GF-D8 (cell line): ENCODE results near the gene DMRT1.

Experiments
- DNase-seq: peaks from one replicate; lab custom pipeline; 2025; lab: John Stamatoyannopoulos, UW

Gene DMRT1

DNA sequence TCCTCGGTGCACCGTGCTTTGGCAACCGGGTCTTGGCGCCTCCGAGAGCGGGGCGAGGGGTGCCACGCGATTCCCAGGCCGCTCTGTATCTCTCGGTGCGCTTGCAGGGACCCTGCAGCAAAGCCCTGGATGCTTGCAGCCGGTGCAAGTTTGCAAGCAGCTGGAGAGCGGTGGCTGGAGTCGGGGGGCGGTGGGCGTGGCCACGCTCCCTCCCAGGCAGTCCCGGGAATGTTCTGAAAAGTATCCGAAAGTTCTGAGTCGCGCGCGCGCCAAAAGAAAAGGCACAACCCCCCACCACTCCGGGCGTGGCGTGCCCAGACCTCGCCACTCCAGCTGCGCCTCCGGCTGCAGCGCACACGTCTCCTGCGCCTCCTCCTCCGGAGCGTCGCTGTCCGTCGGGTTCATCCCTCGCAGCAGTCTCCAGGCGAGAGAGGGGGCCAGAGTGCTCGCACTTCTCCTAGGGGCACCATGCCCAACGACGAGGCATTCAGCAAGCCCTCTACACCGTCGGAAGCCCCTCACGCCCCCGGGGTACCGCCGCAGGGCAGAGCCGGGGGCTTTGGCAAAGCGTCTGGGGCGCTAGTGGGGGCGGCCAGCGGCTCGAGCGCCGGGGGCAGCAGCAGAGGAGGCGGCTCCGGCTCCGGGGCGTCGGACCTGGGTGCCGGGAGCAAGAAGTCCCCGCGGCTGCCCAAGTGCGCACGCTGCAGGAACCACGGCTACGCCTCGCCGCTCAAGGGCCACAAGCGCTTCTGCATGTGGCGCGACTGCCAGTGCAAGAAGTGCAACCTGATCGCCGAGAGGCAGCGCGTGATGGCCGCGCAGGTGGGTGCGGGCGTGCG lies at the start of gene DMRT1:
Gene DMRT1 (plus strand): TSS at position 327 of the 839 bp plus-strand sequence. CDS start 142 bp downstream, at position 469.
- no peak for DNase-seq

DNA sequence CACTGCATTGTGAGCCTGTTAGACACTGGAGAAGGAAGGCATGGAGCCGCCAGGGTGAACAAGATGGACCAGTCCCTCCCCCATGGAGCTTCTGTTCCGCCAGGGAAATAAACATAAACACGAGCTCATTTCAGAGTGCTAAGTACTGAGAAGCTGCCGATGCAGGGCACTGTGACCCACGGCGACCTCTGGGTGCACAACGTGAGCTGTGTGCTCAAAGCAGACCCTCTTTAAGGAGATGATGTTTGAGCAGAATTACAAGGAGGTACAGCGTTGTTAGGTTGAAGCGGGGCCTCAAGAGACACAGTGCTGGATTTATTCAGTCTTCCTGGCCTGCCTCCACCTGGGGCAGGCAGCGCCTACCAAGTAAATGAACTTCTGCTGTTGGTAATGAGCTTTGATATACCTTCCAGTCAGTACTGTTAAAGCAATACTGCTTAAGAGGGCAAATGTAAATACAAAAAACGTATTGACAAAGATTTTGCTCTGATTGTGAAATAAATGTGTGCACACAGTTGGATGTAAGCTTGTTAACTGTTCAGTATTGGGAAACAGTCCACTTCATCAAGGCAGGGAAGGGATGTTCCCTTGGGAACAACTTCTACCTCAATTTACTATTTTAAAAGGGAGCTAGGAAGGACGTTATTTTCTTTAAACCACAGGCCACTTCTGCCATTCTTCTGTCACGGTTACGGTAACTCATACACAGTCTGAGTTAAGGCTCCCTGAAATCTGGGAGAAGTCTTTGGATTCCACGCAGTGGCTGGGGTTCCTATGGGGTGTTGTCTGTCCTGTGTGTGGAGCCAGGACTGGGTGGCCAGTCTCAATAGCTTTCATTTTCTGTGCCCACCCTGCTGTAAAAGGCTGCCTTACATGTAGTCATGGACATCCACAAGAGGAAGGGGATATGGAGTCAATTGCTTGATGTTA lies 48.9 kb upstream of the DMRT1 start:
- DNase-seq, result no peak

DNA sequence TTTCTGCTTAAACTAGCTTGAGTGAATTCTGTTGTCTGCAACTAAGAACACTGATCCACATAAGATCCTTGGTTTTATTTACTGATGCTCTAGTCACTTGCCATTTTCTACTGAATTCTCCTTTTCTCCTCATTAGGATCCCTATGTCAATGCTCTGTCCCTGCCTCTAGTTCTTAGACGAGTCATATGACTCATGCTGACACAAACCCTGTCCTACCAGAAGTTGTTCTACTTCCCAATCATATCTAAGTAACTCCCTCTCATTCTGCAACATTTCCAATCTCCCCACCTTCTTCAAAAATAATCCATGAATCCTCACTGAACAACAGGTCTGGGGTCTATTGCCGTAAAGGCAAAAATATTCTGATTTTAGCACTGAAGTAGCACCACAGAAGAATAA lies 47.1 kb upstream of the DMRT1 start:
- DNase-seq, result no peak

DNA sequence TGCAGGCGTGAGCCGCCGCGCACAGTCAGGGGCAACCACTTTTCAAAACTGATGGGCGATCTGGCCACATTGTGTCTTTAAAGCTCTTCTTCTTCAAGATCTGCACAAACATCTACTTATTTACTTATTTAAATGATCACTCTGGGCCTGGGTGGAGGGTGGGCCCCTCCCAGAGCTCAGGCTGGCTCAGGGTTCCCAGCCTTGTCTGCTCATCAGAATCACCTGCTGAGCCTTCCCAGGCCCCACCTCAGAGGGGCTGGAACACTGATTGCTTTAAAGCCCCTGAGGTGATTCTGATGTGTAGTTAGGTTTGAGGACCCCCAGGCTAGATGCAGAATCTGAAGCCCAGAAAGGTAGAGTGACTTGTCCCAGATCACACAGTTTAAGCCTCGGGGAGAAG lies 45.6 kb upstream of the DMRT1 start:
- DNase-seq, result no peak

DNA sequence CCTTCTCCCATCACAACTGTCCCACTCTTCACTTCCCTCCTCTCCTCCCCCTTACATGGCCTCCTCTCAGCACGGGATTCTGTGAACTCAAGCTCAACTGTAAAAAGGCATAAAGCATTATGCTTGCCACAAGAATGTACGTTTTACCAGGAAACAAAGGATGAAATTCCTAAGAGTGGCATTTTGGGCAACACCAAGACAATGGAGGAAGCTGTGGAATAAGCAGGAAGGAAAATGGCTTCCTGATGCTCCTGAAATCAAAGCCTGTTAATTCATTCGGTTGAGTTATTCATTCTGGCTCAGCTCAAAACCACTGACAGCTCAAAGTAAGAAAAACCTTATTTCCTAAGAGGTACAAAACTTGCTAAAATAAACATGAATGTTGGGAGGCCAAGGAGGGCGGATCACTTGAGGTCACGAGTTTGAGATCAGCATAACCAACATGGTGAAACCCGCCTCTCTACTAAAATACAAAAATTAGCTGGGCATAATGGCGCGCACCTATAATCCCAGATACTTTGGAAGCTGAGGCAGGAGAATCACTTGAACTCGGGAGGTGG lies 40.8 kb upstream of the DMRT1 start:
- DNase-seq, result no peak

DNA sequence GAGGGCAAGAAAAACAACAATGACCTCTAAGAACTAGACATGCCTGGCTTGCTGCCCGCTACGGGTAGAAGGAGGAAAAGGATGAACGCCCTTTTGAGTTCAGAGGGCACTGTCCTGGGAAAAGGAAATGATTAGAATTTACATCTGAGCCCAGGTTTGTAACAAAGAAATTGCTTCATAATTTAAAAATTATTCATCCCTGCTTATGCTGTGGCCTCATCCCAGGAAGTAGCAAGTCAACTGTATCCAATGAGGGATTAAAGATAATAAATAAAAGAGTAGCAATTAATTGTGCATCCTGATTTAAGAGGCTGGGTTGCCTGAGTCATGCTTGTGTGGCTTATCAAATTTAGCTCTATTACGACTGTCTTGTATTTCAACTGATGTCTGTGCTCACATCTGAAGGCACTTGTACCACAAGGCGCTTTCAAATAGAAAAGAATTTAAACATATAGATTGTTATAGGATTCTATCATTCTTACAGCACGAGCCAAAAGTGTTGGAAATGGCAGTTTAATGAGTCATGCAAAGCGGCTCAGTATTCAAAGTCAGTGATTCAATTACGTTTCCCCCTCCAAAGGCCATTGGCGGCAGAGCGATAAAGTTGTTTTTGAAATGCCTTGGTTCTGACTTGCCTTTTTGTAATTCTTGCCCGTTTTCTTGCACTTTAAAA lies 40.0 kb upstream of the DMRT1 start:
- no peak for DNase-seq

DNA sequence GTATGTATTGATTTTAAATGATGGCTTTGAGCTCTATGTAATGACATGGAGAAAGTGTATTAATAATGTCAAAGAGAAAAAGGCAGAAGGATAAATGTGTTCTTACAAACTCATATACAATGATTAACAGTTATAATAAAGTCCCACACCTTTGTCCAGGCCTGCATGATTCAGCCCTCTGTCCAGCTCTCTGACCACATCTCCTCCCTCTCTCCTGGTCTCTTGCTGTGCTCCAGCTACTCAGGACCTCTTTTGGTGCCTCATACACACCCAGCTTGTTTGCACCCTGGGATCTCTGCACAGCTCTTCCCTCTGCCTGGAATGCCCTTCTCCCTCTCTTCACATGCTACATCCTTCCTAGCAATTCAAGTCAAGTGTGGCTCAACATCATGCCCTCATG lies 37.5 kb upstream of the DMRT1 start:
- no peak for DNase-seq

DNA sequence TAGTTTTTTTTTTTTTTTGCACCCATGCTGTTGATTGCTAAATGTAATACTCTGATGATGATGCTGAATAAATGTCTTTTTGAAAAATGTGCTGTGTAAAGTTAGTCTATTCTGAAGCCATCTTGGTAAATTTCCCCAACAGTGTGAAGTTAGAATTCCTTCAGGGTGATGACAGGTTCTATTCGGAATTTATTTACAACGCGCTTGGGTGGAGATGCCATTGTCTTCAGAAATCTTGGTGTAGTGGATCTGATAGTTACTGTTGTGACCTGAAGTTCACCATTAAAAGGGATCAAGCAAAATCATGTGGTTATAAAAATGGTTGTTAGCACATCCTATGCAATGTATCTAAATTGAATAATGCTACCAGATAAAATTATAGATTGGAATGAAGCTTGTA lies 36.3 kb upstream of the DMRT1 start:
- DNase-seq, result no peak

DNA sequence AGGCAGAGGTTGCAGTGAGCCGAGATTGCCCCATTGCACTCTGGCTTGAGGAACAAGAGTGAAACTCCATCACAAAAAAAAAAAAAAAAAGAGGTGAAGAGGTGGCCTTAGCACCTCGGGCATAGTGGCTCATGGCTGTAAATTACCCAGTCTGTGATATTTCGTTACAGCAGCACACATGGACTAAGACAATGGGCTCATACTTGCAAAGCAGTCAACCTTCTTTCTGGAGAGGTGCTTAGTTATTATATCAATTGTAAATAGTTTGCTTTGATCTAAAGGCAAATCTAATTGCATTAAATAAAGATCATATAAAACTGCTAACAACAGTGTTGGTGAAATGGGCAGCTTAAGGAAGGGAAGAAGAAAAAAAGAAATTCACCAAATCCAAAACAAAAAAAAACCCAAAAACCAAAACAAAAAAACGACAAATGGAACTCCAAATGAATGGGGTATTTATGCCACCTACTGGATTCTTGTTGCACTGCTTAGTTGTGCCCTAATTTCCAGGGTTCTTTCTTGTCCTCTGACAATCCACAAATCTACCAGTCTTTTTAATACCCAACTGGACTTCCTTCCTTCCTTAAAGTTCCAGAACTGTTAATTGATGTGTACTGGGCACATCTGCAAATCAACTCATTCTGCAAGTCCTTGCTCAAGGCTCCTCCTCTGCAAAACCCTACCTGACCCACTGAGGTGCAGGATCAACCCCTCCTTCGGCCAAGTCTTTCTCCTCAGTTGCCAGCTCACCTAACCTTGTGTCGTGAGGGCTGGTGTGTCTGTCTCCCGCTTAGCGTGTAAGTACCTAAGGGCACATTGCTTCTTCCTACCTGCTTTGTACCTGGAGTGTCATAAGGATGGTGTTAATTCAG lies 35.0 kb upstream of the DMRT1 start:
- no peak for DNase-seq

DNA sequence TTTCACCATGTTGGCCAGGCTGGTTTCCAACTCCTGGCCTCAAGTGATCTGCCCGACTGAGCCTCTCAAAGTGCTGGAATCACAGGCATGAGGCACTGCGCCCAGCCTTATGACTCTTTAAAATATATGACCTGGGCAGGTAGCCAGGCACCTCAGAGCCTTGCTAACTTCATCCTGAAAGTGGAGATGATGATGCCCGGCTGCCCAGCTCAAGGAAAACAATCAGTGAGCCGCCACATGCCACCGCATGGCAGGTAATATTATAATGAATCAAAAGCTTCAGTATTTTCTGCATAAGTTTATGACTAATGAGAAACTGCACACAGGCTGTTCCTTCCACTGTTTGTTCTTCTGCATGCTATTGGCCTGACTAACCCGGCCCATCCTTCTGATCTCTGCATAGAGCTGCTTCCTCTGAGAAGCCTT lies 30.4 kb upstream of the DMRT1 start:
- DNase-seq, result no peak

DNA sequence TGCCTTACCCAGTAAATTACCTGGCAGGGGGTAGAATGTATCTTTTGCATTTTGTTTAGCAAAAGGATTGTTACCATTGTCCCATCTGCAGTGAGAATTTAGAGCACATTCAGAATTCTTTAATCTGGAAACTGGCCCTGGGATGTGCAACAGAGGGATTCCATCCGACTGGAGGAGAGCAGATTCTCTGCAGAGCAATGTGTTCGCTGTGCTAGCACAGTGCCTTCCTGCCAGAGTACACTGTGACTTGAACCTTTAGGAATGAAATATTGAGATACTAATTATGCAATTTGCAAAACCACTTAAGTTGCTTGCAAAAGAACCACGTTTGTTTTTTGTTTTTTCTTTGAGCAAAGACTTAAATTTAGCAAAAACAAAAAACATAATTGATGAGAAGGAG lies 22.5 kb upstream of the DMRT1 start:
- DNase-seq, result no peak

DNA sequence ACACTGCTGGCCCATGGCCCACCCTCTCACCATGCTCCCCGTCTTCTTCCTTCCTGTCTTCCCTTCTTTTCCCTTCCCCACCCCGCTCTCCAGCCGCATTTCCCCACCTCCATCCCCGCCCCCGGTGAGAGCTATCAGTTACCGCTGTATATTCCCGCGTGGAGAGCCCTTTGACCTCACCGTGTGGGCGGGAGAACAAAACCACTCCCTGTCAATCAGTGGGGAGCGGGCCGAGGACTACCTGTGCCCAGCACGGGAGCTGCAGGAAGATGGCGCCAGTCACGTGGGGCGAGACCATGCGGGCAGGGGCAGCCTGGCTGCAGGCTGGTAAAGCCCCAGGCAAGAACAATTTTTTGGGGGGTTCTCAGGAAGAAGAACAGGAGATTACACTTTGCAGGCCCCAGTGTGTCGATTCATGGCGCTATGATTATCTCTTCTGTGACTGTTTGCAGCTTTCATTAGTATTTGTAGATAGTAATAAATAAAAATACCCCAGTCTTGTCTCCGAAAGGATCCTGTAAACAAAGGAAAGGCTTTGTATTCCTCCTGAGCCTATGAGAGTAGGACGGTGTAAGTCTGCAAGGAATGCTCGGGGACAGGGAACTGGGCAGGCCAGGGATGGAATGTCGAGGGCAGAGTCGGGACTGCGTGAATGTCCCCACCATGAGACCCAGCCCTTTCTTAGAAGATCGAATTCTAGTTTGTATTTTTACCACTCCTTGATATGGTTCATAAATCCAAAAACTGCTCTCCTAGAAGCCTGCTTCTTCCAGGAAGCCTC lies 14.8 kb upstream of the DMRT1 start:
- DNase-seq, result no peak

DNA sequence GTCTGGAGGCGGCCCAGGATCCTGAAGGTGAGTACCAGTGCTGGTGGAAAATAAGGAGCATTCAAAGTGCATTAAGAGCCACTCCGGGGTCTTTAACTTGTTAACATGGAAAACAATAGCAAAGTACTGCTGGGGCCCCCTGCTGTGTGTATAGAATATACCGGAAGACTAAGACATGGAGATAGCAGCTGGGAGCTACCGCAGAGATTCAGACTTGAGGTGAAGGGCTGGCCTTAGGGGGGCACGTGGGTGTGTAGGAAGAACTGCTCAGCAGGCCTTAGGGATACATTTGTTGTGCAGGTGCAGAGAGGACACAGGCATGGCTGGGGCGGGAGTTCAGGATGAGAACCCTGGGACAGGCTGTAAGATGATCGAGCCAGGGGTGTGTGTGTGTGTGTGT lies 1.2 kb upstream of the DMRT1 start:
- DNase-seq, result no peak

DNA sequence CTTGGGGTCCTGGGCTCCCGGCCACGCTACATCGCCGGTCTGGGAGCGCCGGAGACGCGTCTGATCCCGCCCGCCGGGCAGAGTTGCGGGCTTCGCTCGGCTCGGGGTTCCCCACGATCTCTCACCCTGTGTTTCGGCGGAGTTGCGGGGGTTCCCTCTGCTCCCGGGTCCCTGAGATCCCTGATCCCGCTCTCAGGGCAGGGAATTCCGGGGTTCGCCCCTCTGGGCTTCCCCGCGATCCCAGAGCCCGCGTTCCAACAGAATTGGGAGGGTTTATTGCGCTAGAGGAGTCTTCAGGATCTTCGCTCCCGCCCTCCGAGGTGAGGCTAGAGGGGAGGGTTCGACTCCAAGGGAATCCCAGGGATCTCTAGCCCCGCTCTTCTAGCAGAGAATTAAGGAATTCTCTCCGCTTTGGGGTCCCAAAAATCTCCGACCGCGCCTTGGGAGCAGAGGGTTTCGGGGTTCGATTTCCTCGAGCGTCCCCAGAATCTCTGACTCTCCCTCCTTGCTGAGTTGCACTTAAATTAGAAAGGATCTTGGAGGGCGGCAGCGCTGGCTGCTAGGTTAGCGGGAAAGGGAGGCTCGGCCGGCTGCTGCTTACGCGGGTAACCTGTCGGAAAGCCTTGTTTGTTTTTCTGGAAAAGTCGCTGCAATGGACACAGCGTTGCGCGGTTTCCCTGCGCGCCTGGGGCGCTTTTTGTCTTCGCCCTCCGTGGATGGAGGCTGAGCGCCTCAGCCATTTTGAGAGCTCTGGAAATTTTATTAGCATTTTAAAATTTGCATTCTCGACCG lies 1.3 kb downstream of the DMRT1 start:
- DNase-seq, result no peak

DNA sequence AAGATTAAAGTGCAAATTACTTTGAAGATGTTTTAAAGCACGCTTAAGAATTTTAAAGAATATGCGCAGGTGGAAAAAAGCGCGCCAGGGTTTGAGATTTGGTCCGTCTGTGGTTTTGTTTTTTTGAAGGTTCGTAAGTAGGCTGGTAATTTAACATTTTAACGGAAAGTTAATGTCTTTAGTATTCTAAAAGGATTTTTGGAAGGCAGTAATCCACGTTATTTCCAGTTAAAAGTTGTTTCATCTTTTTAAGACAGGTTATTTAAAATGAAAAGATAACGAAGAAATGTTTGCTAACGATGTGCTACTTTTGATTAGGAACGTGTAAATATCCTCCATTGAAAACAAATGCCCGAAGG lies 1.9 kb downstream of the DMRT1 start:
- no peak for DNase-seq

DNA sequence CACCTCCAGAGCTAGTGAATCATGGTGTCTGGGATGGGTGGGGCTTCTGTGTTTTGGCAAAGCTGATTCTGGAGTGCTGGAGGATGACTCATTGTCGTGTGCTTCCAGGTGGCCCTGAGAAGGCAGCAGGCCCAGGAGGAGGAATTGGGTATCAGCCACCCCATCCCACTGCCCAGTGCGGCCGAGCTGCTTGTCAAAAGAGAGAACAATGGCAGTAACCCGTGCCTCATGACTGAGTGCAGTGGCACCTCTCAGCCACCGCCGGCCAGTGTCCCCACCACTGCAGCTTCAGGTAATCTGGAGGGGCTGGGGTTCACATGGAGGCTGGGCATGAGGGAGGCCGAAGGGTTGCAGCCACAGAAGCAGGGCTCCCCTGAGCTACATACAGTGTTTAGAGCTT lies 5.4 kb downstream of the DMRT1 start:
- DNase-seq, result no peak

DNA sequence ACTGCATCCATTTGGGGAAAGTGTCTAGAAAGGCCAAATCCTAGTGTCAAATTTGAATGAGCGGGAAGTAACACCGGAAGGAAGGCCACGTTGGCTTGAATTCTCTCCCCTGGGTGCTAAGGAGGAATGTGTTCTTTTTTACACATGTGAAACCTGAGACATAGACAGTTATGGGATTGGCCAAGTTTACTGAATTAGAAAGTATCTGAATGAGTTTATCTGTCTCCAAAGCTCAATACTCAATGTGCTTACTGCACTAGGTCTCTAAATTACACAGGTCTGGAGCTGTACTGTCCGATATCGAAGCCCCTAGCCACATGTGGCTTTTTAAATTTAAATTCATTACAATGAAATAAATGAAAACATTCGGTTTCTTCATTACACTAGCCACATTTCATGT lies 6.0 kb downstream of the DMRT1 start:
- DNase-seq, result no peak

DNA sequence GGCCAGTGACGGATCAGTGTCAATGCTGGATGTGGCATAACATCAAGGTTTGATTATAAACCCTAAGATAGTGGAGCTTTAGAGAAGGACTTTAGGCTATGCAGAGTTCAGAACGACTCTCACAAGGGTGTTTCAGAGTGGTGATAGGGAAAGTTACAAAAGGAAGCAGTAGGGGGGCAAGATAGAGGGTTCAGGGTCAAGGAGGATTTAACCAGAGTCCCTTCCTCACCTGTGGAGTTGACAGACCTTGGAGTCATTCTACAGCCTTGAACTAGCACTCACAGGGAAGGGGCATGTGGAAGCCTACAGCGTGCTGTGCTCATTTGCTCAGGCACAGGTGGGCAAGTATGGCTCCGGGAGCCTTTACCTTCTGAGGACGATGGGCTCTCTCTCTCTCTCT lies 7.9 kb downstream of the DMRT1 start:
- DNase-seq, result no peak

DNA sequence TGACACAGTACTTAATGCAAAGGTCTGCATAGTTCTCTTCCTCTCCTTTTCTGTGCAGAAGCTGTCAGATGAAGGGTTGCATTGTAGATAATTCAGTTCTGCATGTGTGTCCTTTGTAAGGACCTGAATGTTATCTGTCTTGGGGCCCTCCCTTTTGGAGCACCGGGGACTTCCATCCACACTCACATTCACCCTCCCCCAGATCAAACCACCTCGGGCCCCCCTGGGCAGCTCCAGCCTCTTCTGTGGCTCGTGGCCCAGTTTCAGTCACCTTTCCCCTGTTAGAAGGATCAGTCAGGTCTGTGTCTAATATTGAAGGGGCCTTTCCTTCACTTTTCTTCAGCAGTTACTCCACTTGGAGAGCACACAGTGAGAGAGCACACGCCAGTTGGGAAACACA lies 11.0 kb downstream of the DMRT1 start:
- DNase-seq, result no peak

DNA sequence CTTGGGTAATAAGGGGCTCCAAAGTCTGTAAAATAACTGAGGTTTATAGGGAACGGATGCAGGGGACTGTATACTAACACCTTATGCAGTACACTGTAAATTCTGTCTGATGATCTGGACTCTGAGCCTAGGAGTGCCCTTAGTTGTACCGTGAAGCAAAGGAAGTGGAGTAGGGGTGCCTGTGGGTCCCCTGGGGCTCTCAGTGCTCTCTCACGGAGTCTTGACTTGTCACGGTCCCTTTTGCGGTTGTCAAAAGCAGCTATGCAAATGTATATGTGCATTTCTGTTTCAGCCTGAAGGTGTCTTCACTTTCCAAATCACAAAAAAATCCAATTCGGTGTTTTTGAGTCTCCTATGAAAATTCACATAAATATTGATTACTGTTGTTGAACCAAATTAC lies 17.8 kb downstream of the DMRT1 start:
- DNase-seq, result no peak
